ENCODE measurements around the gene ATAD3A.

DNA sequence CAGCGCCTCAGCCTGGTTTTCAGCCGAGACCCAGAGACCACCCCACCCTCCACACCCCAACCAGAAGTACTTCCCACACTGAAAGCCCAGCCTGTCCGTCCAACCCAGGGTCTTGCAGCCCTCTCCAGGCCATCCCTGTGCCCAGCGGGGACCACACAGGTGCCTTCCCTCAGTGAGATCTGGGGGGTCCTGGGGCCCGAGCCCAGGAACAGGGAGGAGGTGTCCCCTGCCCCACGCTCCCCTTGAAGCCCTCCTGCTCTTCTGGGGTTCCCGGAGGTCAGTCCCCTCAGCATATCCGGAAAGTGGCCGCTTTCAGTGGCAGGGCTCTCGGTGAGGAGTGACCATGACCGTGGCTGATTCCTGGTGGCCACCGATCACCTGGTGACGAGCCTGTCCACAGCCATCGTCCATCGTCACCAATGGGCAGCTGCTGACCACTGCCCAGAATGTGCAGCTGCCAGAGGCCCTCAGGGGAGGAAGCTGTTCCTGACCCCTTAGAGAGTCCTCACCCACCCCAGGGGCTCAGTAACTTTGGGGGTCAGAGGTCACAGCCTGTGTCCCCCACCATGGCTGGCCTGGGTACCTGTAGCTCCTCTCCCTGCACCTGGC, 25.1 kb downstream of the ATAD3A start:
- TF ChIP-seq CTCF (IDR thresholded peaks at IDR 0.05) (no peak), RAD21 (IDR thresholded peaks at IDR 0.05; ENCODE audit: low read length) (no peak), EP300 (IDR thresholded peaks at IDR 0.05; ENCODE audit: borderline replicate concordance in 1 of 2, low read depth in 1 of 2, low read length in 1 of 2) (no peak), FOXM1 (IDR thresholded peaks at IDR 0.05; ENCODE audit: low read depth) (no peak), RFX5 (IDR thresholded peaks at IDR 0.05; ENCODE audit: low read length) (no peak), GATA2 (CRISPR knock-in tag; IDR thresholded peaks at IDR 0.05) (no peak), TCF12 (IDR thresholded peaks at IDR 0.05) (no peak)
- TF ChIP-seq, protein P1, sequence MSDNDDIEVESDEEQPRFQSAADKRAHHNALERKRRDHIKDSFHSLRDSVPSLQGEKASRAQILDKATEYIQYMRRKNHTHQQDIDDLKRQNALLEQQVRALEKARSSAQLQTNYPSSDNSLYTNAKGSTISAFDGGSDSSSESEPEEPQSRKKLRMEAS (IDR thresholded peaks at IDR 0.05; ENCODE audit: low read depth), result no peak
- TF ChIP-seq, protein P2, sequence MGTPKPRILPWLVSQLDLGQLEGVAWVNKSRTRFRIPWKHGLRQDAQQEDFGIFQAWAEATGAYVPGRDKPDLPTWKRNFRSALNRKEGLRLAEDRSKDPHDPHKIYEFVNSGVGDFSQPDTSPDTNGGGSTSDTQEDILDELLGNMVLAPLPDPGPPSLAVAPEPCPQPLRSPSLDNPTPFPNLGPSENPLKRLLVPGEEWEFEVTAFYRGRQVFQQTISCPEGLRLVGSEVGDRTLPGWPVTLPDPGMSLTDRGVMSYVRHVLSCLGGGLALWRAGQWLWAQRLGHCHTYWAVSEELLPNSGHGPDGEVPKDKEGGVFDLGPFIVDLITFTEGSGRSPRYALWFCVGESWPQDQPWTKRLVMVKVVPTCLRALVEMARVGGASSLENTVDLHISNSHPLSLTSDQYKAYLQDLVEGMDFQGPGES (IDR thresholded peaks at IDR 0.05; ENCODE audit: low read depth, low read length), result no peak
- TF ChIP-seq, protein P3, sequence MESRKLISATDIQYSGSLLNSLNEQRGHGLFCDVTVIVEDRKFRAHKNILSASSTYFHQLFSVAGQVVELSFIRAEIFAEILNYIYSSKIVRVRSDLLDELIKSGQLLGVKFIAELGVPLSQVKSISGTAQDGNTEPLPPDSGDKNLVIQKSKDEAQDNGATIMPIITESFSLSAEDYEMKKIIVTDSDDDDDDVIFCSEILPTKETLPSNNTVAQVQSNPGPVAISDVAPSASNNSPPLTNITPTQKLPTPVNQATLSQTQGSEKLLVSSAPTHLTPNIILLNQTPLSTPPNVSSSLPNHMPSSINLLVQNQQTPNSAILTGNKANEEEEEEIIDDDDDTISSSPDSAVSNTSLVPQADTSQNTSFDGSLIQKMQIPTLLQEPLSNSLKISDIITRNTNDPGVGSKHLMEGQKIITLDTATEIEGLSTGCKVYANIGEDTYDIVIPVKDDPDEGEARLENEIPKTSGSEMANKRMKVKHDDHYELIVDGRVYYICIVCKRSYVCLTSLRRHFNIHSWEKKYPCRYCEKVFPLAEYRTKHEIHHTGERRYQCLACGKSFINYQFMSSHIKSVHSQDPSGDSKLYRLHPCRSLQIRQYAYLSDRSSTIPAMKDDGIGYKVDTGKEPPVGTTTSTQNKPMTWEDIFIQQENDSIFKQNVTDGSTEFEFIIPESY (IDR thresholded peaks at IDR 0.05; ENCODE audit: borderline replicate concordance, low read depth), result no peak
